Medulla oblongata (tissue), 1 donor: ENCODE measurements around the gene MAPK10.
"Not testable (repeated sequence)": the region's sequence is repeated elsewhere in the genome, so short reads cannot be mapped to it uniquely, and the experiment has no call there.

Experiments
- DNase-seq: peaks from one replicate; pipeline ENCODE4 v3.0.0-alpha.2; 2015; ENCODE audit errors: extremely low spot score

The MAPK10 gene

DNA sequence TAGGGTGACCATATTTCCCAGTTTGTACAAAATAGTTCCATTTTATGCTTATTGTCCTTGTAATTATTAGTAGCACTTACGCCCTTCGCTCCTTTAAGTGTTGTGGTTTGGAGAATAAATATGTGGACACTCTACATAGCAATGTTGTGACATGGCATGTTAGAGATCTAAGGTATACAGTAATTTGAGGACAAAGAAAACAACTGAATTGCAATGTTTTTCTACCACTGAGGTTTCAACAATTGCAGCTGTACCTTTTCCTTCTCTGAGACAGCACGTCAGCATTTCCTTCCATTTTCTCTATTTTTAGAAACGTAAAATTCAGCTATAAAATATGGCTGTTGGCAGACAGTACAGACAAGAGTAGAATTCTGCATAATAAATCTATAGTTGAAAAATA lies 323.1 kb downstream of the MAPK10 start:
- no peak for DNase-seq

DNA sequence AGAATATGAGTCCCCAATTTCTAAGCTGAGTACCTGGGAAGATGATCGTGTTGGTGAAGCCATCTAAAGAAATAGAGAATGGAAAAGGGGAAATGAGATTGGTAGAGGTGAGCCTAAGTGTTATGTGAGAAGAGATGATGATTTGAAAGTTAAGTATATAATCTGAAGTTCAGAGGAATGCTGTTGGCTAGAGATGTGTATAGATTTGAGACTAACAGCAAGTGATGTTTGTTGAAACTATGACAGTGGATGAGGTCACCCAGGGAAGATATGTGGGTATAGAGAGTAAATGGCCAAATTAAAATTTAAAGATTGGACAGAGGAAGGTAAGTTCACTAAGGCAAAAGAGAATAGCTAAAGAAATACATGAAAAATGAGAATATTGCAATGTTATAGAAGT lies 324.2 kb downstream of the MAPK10 start:
- no peak for DNase-seq

DNA sequence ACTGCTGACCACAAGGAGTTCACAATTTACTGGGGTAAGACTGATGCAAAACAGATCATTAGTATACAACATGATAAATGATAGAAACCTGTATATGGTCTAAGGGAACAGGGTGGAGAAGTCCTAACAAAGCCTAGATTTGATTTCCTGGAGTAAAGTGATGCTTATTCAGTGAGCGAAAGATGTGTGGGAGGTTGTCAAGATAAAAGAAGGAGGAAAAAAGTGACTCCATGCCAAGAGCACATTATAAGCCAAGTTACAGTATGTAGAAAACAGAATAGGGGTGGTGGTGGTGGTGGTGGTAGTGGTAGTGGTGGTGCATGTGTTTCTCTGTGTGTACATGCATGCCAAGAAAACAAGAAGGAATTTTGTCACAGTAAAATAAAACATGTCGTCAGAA lies 325.2 kb downstream of the MAPK10 start:
- no peak for DNase-seq

DNA sequence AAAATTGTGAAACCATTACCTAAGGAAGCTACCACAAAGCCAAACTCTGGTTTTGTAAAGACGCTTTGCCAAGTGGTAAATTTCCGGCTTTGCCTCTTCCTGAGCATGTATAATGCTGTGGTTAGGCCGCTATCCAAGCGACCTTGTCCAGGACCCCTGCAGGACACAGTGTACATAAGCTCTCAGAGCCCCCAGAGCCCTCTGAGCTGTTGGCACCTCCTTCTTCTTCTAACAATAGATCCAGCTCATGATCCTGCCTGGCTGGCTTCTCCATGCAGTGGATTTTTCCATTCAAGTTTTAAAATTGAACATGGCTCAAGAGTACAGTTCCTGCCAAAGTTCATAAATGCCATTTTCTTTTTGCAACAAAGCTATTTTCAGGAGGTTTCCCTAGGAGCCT lies 326.7 kb downstream of the MAPK10 start:
- DNase-seq = peak; percentile 55

DNA sequence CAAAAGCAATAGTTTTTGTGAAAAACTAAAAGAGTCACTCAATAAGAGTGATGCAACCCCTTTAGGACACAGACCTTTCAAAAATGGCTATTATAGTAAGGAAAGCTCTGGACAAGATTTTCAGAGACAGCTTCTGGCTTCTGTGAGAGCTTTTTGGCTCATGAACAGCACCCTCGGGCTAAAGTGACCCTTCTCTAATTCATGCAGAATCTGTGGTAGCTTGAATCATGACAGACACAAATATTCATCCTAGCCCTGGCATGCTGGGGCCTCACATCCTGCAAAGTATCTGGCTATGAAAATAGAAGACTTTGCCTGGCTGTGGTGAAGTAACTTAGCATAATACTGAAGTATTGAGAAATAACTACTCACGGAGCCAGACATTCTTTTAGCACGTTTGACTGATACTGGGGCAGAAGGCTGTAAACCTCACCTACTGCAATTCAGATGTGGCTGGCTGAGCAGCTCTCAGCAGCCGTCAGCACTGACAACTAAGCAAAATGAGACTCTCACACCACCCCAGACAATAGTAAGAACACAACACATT lies 327.3 kb downstream of the MAPK10 start:
- peak; percentile 33 for DNase-seq

DNA sequence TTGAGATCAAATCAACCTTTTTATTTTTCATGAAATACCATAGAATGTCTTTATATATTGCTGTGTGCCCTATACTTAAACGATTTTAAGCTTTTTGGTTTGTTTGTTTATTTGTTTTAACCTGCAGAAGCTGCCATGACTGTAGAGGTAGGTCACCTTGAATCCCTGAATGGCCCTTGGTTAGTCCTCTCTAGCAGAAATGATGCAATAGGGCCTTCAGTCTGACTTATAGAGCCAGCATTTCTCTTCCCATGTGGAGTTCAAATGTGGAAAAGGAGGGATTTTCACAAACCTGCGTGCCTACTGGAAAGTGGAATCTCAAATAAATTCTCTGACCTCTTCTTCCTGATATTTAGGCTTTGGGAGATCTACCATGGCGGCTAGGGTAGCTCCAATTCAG lies 327.9 kb downstream of the MAPK10 start:
- no peak for DNase-seq

DNA sequence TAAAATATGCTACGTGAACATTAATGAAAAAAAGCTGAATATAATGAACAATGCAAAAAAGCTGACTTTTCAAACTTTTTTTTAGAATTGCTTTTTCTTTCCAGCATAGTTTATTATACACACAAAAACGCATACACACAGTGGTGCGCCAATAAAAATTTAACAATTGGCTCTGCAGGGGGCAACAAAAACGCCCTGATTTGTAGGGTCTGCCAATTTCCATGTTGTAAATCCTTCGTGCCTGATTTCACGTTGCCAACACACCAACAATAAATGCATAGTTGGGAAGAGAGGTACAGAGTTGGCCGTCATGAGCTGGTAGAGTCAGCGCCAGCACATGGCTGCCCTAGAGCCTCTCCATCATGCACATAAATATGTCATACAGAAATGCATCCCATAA lies 333.1 kb downstream of the MAPK10 start:
- no peak for DNase-seq

DNA sequence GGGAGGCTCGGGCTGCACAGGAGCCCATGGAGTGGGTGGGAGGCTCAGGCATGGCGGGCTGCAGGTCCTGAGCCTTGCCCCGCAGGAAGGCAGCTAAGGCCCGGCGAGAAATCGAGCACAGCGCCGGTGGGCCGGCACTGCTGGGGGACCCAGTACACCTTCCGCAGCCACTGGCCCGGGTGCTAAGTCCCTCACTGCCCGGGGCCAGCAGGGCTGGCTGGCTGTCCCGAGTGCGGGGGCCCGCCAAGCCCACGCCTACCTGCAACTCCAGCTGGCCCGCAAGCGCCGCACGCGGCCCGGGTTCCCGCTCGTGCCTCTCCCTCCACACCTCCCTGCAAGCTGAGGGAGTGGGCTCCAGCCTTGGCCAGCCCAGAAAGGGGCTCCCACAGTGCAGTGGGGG lies 338.2 kb downstream of the MAPK10 start:
- not testable (repeated sequence) for DNase-seq

DNA sequence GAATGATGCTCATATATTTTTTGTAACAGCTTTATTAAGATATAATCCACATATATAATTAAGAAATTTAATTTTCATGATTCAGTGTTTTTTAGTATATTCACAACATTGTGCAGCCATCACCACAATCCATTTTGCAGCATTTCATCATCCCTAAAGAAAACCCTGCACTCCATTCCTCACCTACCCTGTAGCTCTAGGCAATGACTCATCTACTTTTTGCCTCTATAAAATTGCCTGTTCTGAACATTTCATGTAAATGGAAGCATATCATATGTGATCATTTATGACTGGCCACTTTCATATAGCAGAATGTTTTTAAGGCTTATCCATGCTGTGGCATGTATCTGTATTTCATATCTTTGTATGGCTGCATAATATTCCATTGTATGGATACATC lies 339.9 kb downstream of the MAPK10 start:
- DNase-seq = no peak

DNA sequence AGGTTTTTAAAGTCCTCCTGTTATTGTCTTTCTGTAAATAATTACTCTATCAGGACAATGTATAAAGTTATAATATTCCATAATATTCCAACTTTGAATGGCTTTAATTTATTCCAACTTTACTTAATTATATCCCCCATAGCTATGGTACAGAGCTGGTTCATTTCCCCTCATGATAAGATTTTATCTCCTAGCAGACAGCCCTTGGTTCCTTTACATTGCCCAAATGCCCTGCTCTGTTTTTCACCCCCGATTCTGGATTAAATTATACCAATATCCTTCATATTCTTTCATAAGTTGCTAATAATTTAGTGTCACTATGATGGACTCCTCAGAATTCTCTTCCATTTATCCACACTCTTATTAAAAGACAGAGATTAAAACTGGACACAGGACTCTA lies 340.5 kb downstream of the MAPK10 start:
- DNase-seq = no peak

DNA sequence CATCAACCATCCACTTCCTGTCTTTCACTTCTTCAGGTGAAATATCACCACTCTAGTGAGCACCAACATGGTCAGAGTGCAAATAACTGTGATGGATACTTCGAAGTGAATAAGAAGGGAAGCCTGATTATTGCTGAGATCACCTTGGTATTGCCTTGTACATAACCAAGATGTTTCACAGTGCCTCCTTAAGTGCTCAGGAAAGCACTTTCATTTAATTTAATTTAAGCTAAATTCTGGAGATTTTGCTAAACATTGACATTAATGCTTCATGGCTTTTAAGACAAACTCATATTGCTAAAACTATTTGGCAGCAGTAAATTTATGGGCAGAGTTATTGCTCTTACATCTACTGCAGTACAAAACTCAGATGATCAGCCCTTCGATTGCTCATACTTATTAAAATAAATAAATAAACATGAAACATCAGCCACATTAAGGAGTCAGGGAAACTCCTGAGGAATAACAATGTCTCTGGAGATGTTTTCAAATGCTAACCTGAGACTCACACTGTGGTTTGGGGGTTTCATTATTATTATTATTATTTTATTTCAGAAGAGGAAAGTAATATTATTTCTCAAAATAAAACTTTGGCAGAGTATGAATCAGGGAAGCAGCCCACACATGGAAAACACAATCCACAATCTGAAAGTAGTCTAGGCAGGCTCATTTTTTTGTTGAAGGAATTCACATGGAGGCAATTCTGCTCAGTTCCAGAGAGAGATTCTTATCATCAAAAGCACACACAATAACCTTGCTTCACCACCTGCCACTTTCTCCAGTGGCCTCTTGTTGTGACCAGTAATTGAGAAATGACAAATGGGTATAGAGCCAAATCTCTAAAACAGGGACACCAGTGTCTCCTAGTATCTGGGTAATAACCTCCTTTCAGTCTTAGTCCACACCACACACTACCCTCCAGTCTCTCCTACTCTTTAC lies 344.2 kb downstream of the MAPK10 start:
- no peak for DNase-seq

DNA sequence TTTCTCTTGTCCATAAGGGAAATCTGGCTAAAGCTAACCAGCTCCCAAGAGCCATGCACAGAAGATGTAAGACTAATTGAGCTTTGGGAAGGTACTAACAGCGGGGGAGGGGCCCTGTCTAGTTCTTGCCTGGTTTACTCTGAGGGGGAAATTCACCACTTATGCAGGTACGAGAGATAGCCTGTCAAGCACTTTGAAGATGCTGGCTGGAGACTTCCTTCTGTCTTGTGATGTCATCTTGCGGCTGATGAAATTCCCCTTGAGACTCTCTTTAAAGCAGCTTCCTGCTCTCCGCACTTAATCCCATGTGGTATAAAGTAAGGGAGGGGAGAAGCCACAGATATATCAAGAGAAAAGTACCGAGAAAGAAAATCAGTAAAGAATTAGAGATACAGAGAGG lies 345.3 kb downstream of the MAPK10 start:
- DNase-seq = no peak

DNA sequence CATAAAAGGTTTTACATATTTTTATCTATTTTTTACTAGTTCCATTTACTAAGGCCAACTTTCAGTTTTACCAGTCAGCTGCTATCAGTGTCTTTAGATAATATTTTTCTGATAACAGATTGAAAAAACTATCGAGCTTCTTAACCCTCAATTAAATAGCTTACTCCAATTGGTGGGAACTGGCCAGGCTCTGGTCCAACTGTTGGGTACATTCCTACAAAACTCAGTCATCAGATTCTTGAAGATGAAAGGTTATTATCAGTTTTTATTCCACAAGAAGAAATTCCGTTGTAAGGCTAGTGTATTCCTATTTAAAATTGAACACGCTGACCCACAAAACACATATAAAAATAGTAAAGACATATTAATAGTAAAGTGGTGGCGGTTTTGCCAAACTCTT lies 346.2 kb downstream of the MAPK10 start:
- DNase-seq = no peak

DNA sequence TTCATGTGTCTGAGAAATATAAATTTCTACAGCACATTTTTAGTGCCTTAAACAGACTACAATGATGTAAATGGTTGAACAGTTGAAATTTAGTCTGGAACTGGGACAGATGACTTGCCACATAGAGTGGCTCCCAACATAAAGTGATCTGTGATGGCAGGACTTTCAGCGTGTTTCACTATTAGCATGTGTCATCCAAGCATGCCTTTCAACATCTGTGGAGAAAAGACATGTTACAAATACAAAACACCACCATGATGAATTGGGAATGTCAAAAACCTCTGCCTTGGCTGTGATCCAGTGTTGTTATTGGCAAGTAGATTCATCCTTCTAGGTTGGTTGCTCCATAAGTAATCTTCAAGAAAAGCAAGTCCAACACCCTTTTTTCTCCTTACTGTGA lies 348.7 kb downstream of the MAPK10 start:
- no peak for DNase-seq

DNA sequence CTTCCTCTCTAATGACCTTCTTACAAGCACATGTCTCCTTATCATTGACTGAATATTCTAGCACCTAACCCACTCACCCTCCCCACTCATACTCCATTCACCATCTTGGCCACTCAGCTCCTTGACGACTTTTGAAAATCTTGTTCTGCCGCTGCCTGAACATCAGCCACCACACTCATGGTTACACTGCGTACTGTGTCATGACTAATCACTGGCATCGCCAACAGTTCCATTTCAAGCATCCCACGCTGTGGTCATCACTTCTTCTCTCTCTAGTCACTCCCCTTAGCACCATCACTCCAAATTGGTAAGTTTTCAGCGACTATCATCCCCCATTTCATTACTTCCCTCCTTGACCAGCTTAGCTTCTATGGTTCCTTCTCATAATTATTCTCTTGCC lies 352.8 kb downstream of the MAPK10 start:
- no peak for DNase-seq

DNA sequence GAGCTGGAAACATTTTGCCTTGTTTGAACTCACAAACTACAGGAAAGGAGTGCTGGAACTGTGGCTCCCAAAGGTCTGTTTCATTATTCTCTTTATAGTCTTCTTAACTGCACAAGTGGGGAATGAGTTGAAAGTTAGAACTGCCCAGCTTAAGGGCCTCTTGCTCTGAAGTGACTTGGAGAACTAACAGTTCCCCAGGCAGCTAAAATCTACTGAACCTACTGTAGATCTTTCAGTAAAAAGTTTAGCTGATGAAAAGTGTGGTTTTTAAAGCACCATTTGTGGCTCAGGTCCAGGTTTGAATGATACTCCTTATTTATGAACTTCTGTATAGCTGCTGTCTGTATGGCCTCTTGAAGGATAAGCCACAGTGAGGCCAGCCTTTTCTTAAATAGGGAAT lies 353.8 kb downstream of the MAPK10 start:
- no peak for DNase-seq

DNA sequence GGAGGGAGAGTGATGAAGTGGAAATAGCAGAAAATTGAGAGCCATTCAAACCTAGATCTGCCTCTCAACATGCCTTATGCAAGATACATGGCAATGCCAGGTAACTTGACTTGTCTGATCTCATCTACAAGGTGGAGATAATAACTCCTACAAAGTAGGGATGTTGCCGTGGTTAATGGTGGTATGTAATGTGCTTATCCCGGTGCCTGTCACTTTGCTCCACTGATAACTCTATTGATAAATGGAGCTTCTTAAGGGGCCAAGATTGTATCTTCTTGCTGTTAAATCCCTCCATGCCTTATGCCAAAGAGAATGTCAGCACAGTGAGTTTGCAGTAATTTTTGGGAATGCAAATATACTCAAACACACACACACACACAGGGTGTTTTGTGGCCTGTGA lies 355.8 kb downstream of the MAPK10 start:
- no peak for DNase-seq

DNA sequence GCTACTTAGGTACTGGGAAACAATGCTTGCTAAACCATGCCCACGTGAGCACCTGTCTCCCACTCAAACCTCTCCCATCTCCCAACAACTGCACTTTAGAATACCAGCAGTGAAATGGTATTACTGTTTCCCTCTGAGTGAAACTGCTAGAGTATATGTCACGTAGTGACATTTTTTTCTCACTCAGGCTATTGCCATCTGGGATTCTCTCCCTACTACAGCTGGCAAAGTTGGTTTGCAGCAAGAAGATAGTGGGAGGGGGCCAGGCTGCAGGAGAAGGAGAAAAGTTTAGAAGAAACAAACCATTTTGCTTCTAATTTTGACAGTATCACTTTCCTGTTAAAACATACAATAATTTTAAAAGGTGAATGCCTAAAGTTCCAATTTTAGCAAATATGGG lies 358.3 kb downstream of the MAPK10 start:
- DNase-seq = no peak

DNA sequence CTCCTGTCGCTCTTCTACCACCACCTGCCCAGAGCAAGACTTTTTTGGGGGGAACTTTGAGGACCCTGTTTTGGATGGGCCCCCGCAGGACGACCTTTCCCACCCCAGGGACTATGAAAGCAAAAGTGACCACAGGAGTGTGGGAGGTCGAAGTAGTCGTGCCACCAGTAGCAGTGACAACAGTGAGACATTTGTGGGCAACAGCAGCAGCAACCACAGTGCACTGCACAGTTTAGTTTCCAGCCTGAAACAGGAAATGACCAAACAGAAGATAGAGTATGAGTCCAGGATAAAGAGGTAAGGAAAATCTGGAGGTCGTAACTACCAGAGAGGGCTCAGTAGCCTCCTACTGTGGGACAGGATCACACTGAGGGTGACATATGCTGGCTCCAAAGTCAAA lies 364.5 kb downstream of the MAPK10 start:
- DNase-seq = no peak

DNA sequence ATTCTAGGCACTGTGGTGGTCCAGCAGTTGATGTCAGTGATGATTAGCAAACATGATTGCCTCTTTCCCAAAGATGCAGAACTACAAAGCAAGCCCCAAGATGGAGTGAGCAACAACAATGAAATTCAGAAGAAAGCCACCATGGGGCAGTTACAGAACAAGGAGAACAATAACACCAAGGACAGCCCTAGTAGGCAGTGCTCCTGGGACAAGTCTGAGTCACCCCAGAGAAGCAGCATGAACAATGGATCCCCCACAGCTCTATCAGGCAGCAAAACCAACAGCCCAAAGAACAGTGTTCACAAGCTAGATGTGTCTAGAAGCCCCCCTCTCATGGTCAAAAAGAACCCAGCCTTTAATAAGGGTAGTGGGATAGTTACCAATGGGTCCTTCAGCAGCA lies 365.3 kb downstream of the MAPK10 start:
- DNase-seq = no peak

DNA sequence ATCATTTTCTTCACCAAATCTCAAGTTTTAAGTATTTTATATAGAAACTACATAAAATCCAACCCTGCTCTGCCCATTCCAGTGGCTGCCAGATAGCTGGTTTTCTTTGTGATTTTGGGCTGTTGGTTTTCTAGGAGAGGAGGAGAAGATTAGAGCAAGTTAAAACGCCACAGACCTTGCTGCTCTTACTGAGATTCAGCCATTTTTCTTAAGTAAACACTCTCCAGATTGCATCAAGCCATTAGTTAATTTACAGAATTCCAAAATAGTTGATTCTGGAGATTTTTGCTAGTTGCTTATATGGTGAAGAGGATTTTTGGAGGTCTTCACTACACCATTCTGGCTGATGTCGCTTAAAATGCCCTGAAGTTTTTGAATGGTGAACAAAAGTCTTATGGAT lies 366.2 kb downstream of the MAPK10 start:
- no peak for DNase-seq

DNA sequence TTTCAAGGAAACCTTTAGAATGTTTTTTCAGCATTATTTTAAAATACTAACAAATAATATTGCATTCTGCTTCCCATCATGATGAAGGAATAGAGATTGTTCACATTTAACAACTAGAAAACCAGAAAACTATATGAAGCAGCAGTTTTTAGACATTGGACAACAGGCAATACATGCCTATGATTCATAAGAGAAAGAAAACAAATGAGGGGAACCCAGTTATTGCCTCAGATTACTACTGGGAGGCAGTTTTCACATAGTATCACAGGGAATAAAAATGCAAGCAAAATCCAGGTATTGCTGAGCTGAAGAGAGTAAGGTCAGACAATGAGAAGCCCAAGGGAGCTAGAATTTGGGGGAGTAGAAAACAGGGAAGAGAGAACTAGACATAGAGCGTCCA lies 373.6 kb downstream of the MAPK10 start:
- DNase-seq = no peak

DNA sequence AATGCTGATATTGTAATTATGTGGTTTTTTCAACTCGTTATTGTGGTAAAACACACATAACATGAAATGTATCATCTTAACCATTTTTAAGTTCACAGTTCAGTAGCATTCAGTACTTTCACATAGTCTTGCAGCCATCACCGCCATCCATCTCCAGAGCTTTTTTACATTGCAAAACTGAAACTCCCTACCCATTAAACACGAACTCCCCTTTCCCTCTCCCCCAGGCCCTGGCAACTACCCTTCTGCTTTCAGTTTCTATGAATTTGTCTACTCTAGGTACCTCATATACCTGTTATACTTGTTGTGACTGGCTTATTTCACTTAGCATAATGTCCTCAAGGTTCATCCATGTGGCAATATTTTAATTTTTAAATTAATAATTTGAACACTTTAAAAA lies 380.6 kb downstream of the MAPK10 start:
- no peak for DNase-seq

DNA sequence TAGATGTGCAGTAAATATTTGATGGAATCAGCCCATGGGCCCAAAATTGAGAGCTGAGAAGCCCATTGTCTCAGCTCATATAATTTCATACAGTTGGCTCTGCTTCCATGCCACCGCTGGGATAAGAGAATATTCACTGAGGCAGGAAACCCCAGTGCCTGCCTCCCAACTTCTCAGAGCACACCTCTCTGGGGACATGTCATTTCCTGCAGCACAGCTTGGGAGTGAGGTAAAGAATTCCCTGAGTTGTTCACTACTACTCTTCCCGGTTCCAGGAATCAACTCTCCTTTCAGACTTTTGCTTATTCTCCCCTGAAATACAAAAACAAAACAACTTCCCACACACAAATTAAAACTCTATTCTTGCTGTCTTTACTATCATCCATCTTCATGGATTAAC lies 389.3 kb downstream of the MAPK10 start:
- DNase-seq = no peak
